Trophoblast cell (in vitro differentiated cells and primary cell): ENCODE data around the gene SSR2.

Experiments
- DNase-seq, 2 donors: peaks; one replicate each; pipeline ENCODE4 v3.0.0-alpha.2; 2016
- H2AFZ ChIP-seq: 2 replicates; pipeline ENCODE4 v1.6.1; 2013; ENCODE audit warnings: low read length, moderate library complexity, mild to moderate bottlenecking; ENCODE audit not compliant: insufficient read depth, poor library complexity
- H2AK5ac ChIP-seq: 2 replicates; pipeline ENCODE4 v1.6.1; 2013; ENCODE audit warnings: mild to moderate bottlenecking, low read length
- H2BK120ac ChIP-seq: 2 replicates; pipeline ENCODE4 v1.6.1; 2013; ENCODE audit warnings: low read length, mild to moderate bottlenecking, moderate library complexity; ENCODE audit not compliant: insufficient read depth, poor library complexity
- H2BK12ac ChIP-seq: 2 replicates; pipeline ENCODE4 v1.6.1; 2013; ENCODE audit warnings: mild to moderate bottlenecking, low read length, moderate library complexity
- H2BK5ac ChIP-seq: 2 replicates; pipeline ENCODE4 v1.6.1; 2013; ENCODE audit warnings: low read length, low read depth, moderate library complexity, mild to moderate bottlenecking; ENCODE audit not compliant: poor library complexity
- H3K14ac ChIP-seq: 2 replicates; pipeline ENCODE4 v1.6.1; 2013; ENCODE audit warnings: mild to moderate bottlenecking, low read length
- H3K18ac ChIP-seq: 2 replicates; pipeline ENCODE4 v1.6.1; 2013; ENCODE audit warnings: mild to moderate bottlenecking, low read length
- H3K23ac ChIP-seq: 2 replicates; pipeline ENCODE4 v1.6.1; 2013; ENCODE audit warnings: low read length
- H3K27ac ChIP-seq: 2 replicates; pipeline ENCODE4 v1.5.1; 2013; ENCODE audit warnings: low read depth, mild to moderate bottlenecking, inconsistent platforms, low read length, moderate library complexity
- H3K27me3 ChIP-seq: 2 replicates; pipeline ENCODE4 v1.6.1; 2013; ENCODE audit warnings: inconsistent platforms, mild to moderate bottlenecking, low read length, moderate library complexity; ENCODE audit not compliant: insufficient read depth
- H3K36me3 ChIP-seq, 2 experiments: 1 replicate in 1 of 2; 2 replicates in 1 of 2; pipeline ENCODE4 v1.6.1; 2013; ENCODE audit warnings: low read length in 2 of 2, mild to moderate bottlenecking in 2 of 2, moderate library complexity in 1 of 2; ENCODE audit not compliant: insufficient read depth in 2 of 2, control insufficient read depth in 1 of 2
- H3K4ac ChIP-seq: 2 replicates; pipeline ENCODE4 v1.6.1; 2013; ENCODE audit warnings: low read depth, mild to moderate bottlenecking, low read length, moderate library complexity
- H3K4me1 ChIP-seq, 2 experiments: 1 replicate in 1 of 2; 2 replicates in 1 of 2; pipeline ENCODE4 v1.6.1; 2013; ENCODE audit warnings: low read length in 2 of 2, mild to moderate bottlenecking in 2 of 2, moderate library complexity in 1 of 2; ENCODE audit not compliant: insufficient read depth in 2 of 2, control insufficient read depth in 1 of 2
- H3K4me2 ChIP-seq: 2 replicates; pipeline ENCODE4 v1.6.1; 2013; ENCODE audit warnings: inconsistent platforms, mild to moderate bottlenecking, low read length, moderate library complexity
- H3K4me3 ChIP-seq: 2 replicates; pipeline ENCODE4 v1.5.1; 2013; ENCODE audit warnings: mild to moderate bottlenecking, low read depth, low read length, inconsistent platforms
- H3K79me1 ChIP-seq: one replicate; pipeline ENCODE4 v1.6.1; 2013; ENCODE audit warnings: low read length
- H3K79me2 ChIP-seq: 2 replicates; pipeline ENCODE4 v1.6.1; 2013; ENCODE audit warnings: low read length, mild to moderate bottlenecking; ENCODE audit not compliant: control insufficient read depth, insufficient read depth, poor library complexity
- H3K9ac ChIP-seq: 2 replicates; pipeline ENCODE4 v1.6.1; 2013; ENCODE audit warnings: mild to moderate bottlenecking, low read length
- H3K9me3 ChIP-seq: 2 replicates; pipeline ENCODE4 v1.6.1; 2013; ENCODE audit warnings: low read depth, mild to moderate bottlenecking, control low read depth, inconsistent platforms, low read length; ENCODE audit not compliant: insufficient read depth
- H4K12ac ChIP-seq: 2 replicates; pipeline ENCODE4 v1.6.1; 2013; ENCODE audit warnings: low read depth, mild to moderate bottlenecking, low read length, moderate library complexity
- H4K8ac ChIP-seq: 2 replicates; pipeline ENCODE4 v1.6.1; 2013; ENCODE audit warnings: low read depth, mild to moderate bottlenecking, low read length, moderate library complexity
- H4K91ac ChIP-seq: one replicate; pipeline ENCODE4 v1.6.1; 2013; ENCODE audit warnings: low read depth, mild to moderate bottlenecking, low read length, moderate library complexity
- WGBS: extraction: QIAGEN DNeasy Blood & Tissue Kit; methylation state at CpG from one replicate; pipeline ENCODE4 v1.1.7; 2013; ENCODE audit warnings: missing lambda C conversion rate; ENCODE audit not compliant: insufficient read length, insufficient coverage; ENCODE audit errors: extremely low coverage; 5-methylcytosine and 5-hydroxymethylcytosine counted together

SSR2 gene

DNA sequence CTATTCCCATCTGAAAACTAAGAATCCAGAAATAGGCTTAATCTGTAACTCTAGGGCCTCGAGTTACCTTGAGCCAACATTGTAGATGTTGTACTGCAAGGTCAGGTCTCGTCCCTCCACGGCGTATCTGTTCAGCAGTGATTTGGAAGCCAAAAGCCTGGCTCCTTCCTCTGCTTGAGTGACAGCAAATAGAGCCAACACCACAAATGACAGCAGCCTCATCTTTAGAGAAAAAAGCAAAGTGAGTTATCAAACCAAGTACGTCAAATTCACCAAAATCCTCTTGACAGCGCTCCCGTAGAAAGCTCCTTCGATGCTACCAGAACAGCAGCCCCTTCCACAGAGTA, 832 bp downstream of the SSR2 start:
- Histone ChIP-seq H3K79me2 (peaks cover 10% of the 10 kb centered on the region), H3K14ac (peak overlapping the region; percentile 94), H2BK5ac (peak overlapping the region; percentile 56), H4K12ac (peak overlapping the region; percentile 76), H3K27me3 (no peaks in the 10 kb centered on the region), H2AK5ac (peak overlapping the region; percentile 73), H2BK120ac (no peak overlapping the region), H3K36me3 (peaks cover 22 to 23% of the 10 kb centered on the region in 2 experiments), H4K8ac (peak overlapping the region; percentile 91), H3K4me3 (peak overlapping the region; percentile 87), H3K27ac (no peak overlapping the region), H3K23ac (peak overlapping the region; percentile 76), H4K91ac (peak overlapping the region; percentile 90), H2BK12ac (no peak overlapping the region), H3K79me1 (peaks cover 6% of the 10 kb centered on the region), H2AFZ (peak overlapping the region; percentile 67), H3K18ac (no peak overlapping the region), H3K9me3 (no peaks in the 10 kb centered on the region), H3K4me2 (peak overlapping the region; percentile 83), H3K4me1 (peaks cover 4% of the 10 kb centered on the region in 2 experiments), H3K4ac (peak overlapping the region; percentile 99), H3K9ac (peak overlapping the region; percentile 84)
- WGBS, result no CpG with 5 or more reads among the region's 8 CpGs
- DNase-seq, result no peak

GRCh38 chr1:156014829-156015228, 5.9 kb downstream of the SSR2 start:
- no peak overlapping the region for H2AFZ ChIP-seq
- H3K27me3 ChIP-seq, result no peaks in the 10 kb centered on the region
- H3K18ac ChIP-seq, result no peak overlapping the region
- no peaks in the 10 kb centered on the region for H3K9me3 ChIP-seq
- no peak overlapping the region for H3K4me2 ChIP-seq
- H3K79me1 ChIP-seq, result no peaks in the 10 kb centered on the region
- no peak overlapping the region for H2AK5ac ChIP-seq
- H3K14ac ChIP-seq, result no peak overlapping the region
- no peak overlapping the region for H3K27ac ChIP-seq
- no peak overlapping the region for H4K12ac ChIP-seq
- H3K4ac ChIP-seq, result no peak overlapping the region
- H2BK5ac ChIP-seq, result no peak overlapping the region
- no peak overlapping the region for H2BK12ac ChIP-seq
- H3K4me1 ChIP-seq, result peaks cover under 1 to 1% of the 10 kb centered on the region in 2 experiments
- WGBS, result no CpG with 5 or more reads among the region's 7 CpGs
- peaks cover 45 to 61% of the 10 kb centered on the region in 2 experiments for H3K36me3 ChIP-seq
- no peak overlapping the region for H3K23ac ChIP-seq
- H3K9ac ChIP-seq, result no peak overlapping the region
- no peak overlapping the region for H4K91ac ChIP-seq
- H3K79me2 ChIP-seq, result peaks cover 1% of the 10 kb centered on the region
- no peak overlapping the region for H2BK120ac ChIP-seq
- no peak for DNase-seq
- H3K4me3 ChIP-seq, result no peak overlapping the region
- no peak overlapping the region for H4K8ac ChIP-seq

- no peaks in the 10 kb centered on the region for H3K9me3 ChIP-seq
- H3K27me3 ChIP-seq, result no peaks in the 10 kb centered on the region
- no peak overlapping the region for H2AK5ac ChIP-seq
- no peak overlapping the region for H3K4ac ChIP-seq
- H4K12ac ChIP-seq, result no peak overlapping the region
- no peak overlapping the region for H2BK120ac ChIP-seq
- H3K36me3 ChIP-seq, result peaks cover 44 to 62% of the 10 kb centered on the region in 2 experiments
- H3K23ac ChIP-seq, result no peak overlapping the region
- no peak overlapping the region for H3K4me3 ChIP-seq
- H4K8ac ChIP-seq, result no peak overlapping the region
- WGBS, result no CpG with 5 or more reads among the region's 4 CpGs
- no peak overlapping the region for H3K4me2 ChIP-seq
- no peak overlapping the region for H3K27ac ChIP-seq
- DNase-seq, result no peak
- no peak overlapping the region for H2BK12ac ChIP-seq
- no peak overlapping the region for H3K18ac ChIP-seq
- H4K91ac ChIP-seq, result no peak overlapping the region
- H3K4me1 ChIP-seq, result peaks cover under 1 to 4% of the 10 kb centered on the region in 2 experiments
- no peak overlapping the region for H3K14ac ChIP-seq
- H3K9ac ChIP-seq, result no peak overlapping the region
- no peak overlapping the region for H2AFZ ChIP-seq
- H3K79me1 ChIP-seq, result no peaks in the 10 kb centered on the region
- H3K79me2 ChIP-seq, result no peaks in the 10 kb centered on the region
- no peak overlapping the region for H2BK5ac ChIP-seq
Measured at GRCh38 chr1:156012051-156012817, 8.5 kb downstream of the SSR2 start.

DNA sequence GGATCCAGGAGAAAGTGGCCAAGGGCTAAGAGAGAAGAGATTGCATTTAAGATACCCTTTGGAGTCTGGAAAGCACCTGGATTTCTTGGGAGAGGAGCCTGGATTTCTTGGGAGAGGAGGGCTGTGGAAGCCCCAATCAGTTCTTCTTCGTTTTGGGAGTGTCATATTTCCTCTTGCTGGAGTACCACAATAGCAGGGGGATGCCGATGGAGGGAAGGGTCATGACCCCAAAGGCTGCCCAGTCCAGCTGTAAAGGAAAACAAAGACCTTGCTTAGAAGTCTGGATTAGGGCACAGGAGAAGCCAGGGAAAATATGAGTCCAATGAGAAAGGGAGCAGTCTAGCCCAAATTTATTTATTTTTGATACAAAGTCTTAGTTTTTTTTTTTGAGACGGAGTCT, 11.3 kb downstream of the SSR2 start:
- H3K4me2 ChIP-seq, result no peak overlapping the region
- no peaks in the 10 kb centered on the region for H3K79me1 ChIP-seq
- H3K23ac ChIP-seq, result no peak overlapping the region
- WGBS, result no CpG with 5 or more reads among the region's 3 CpGs
- H2BK12ac ChIP-seq, result no peak overlapping the region
- no peak overlapping the region for H3K4ac ChIP-seq
- H3K27me3 ChIP-seq, result no peaks in the 10 kb centered on the region
- no peak overlapping the region for H3K9ac ChIP-seq
- H4K8ac ChIP-seq, result no peak overlapping the region
- H2BK5ac ChIP-seq, result no peak overlapping the region
- H3K36me3 ChIP-seq, result peaks cover 32 to 46% of the 10 kb centered on the region in 2 experiments
- no peak overlapping the region for H3K14ac ChIP-seq
- no peak overlapping the region for H3K18ac ChIP-seq
- H3K4me1 ChIP-seq, result peaks cover 4 to 6% of the 10 kb centered on the region in 2 experiments
- no peak overlapping the region for H2BK120ac ChIP-seq
- H2AK5ac ChIP-seq, result no peak overlapping the region
- H3K27ac ChIP-seq, result no peak overlapping the region
- no peaks in the 10 kb centered on the region for H3K9me3 ChIP-seq
- no peak overlapping the region for H3K4me3 ChIP-seq
- H4K12ac ChIP-seq, result no peak overlapping the region
- no peaks in the 10 kb centered on the region for H3K79me2 ChIP-seq
- DNase-seq, result no peak
- no peak overlapping the region for H2AFZ ChIP-seq
- H4K91ac ChIP-seq, result no peak overlapping the region
